ENCODE measurements around the gene SHC3. TPM values are rescaled to one million over a fixed set of nuclear protein-coding genes. Genes with fewer than 3 reads are reported as not detected.

The SHC3 gene
- polyA plus RNA-seq, 2 donors: 0.19 to 0.35 TPM

- Histone ChIP-seq H3K27me3 (ENCODE audit: control insufficient read depth in 1 of 2, insufficient read depth in 2 of 2, low read length in 2 of 2) (no peaks in the 10 kb centered on the region), H3K4me3 (ENCODE audit: low read depth in 1 of 2, low read length in 2 of 2) (no peak overlapping the region), H3K36me3 (ENCODE audit: control insufficient read depth in 2 of 2, insufficient read depth in 2 of 2, low read length in 1 of 2) (peaks cover 0 to under 1% of the 10 kb centered on the region in 2 donors), H3K9me3 (ENCODE audit: control insufficient read depth in 2 of 2, insufficient read depth in 1 of 2, low read depth in 1 of 2, low read length in 1 of 2) (peaks cover 0 to 2% of the 10 kb centered on the region in 2 donors), H3K4me1 (ENCODE audit: control insufficient read depth in 2 of 2, insufficient read depth in 2 of 2, low read length in 1 of 2) (peaks cover 0 to 3% of the 10 kb centered on the region in 2 donors), H3K27ac (ENCODE audit: low read depth in 2 of 2, low read length in 1 of 2) (no peak overlapping the region)
- 89% methylated on average over 5 of the region's 5 CpGs for whole genome bisulfite sequencing, 2 donors
Observed at GRCh38 chr9:89053301-89053700, 125.3 kb downstream of the SHC3 start.

- Histone ChIP-seq H3K4me1 (ENCODE audit: control insufficient read depth in 2 of 2, insufficient read depth in 2 of 2, low read length in 1 of 2) (peaks cover 0 to 3% of the 10 kb centered on the region in 2 donors), H3K4me3 (ENCODE audit: low read depth in 1 of 2, low read length in 2 of 2) (no peak overlapping the region), H3K27me3 (ENCODE audit: control insufficient read depth in 1 of 2, insufficient read depth in 2 of 2, low read length in 2 of 2) (no peaks in the 10 kb centered on the region), H3K9me3 (ENCODE audit: control insufficient read depth in 2 of 2, insufficient read depth in 1 of 2, low read depth in 1 of 2, low read length in 1 of 2) (peaks cover 0 to 2% of the 10 kb centered on the region in 2 donors), H3K36me3 (ENCODE audit: control insufficient read depth in 2 of 2, insufficient read depth in 2 of 2, low read length in 1 of 2) (no peaks in the 10 kb centered on the region), H3K27ac (ENCODE audit: low read depth in 2 of 2, low read length in 1 of 2) (no peak overlapping the region)
- 87% methylated on average over 6 of the region's 6 CpGs for WGBS, 2 donors
Observed at GRCh38 chr9:89052470-89053097, 126.0 kb downstream of the SHC3 start.

- peaks cover 0 to 2% of the 10 kb centered on the region in 2 donors for H3K9me3 ChIP-seq (ENCODE audit: control insufficient read depth in 2 of 2, insufficient read depth in 1 of 2, low read depth in 1 of 2, low read length in 1 of 2)
- H3K27me3 ChIP-seq (ENCODE audit: control insufficient read depth in 1 of 2, insufficient read depth in 2 of 2, low read length in 2 of 2): no peaks in the 10 kb centered on the region
- peaks cover 0 to 3% of the 10 kb centered on the region in 2 donors for H3K4me1 ChIP-seq (ENCODE audit: control insufficient read depth in 2 of 2, insufficient read depth in 2 of 2, low read length in 1 of 2)
- H3K36me3 ChIP-seq (ENCODE audit: control insufficient read depth in 2 of 2, insufficient read depth in 2 of 2, low read length in 1 of 2): no peaks in the 10 kb centered on the region
- no peak overlapping the region for H3K27ac ChIP-seq (ENCODE audit: low read depth in 2 of 2, low read length in 1 of 2)
- 91 to 94% methylated on average over 12 of the region's 12 CpGs for WGBS, 2 donors
- no peak overlapping the region for H3K4me3 ChIP-seq (ENCODE audit: low read depth in 1 of 2, low read length in 2 of 2)
Observed at GRCh38 chr9:89051421-89052025, 127.1 kb downstream of the SHC3 start.

- Histone ChIP-seq H3K4me1 (ENCODE audit: control insufficient read depth in 2 of 2, insufficient read depth in 2 of 2, low read length in 1 of 2) (peaks cover 0 to 3% of the 10 kb centered on the region in 2 donors), H3K36me3 (ENCODE audit: control insufficient read depth in 2 of 2, insufficient read depth in 2 of 2, low read length in 1 of 2) (no peaks in the 10 kb centered on the region), H3K27me3 (ENCODE audit: control insufficient read depth in 1 of 2, insufficient read depth in 2 of 2, low read length in 2 of 2) (no peaks in the 10 kb centered on the region), H3K9me3 (ENCODE audit: control insufficient read depth in 2 of 2, insufficient read depth in 1 of 2, low read depth in 1 of 2, low read length in 1 of 2) (peaks cover 0 to 2% of the 10 kb centered on the region in 2 donors), H3K27ac (ENCODE audit: low read depth in 2 of 2, low read length in 1 of 2) (no peak overlapping the region), H3K4me3 (ENCODE audit: low read depth in 1 of 2, low read length in 2 of 2) (no peak overlapping the region)
- WGBS, 2 donors: 84 to 87% methylated on average over 8 of the region's 8 CpGs
Observed at GRCh38 chr9:89049646-89050045, 129.0 kb downstream of the SHC3 start.

- Histone ChIP-seq H3K4me1 (ENCODE audit: control insufficient read depth in 2 of 2, insufficient read depth in 2 of 2, low read length in 1 of 2) (peaks cover 0 to 3% of the 10 kb centered on the region in 2 donors), H3K27ac (ENCODE audit: low read depth in 2 of 2, low read length in 1 of 2) (no peak overlapping the region), H3K9me3 (ENCODE audit: control insufficient read depth in 2 of 2, insufficient read depth in 1 of 2, low read depth in 1 of 2, low read length in 1 of 2) (peaks cover 0 to 2% of the 10 kb centered on the region in 2 donors), H3K36me3 (ENCODE audit: control insufficient read depth in 2 of 2, insufficient read depth in 2 of 2, low read length in 1 of 2) (no peaks in the 10 kb centered on the region), H3K27me3 (ENCODE audit: control insufficient read depth in 1 of 2, insufficient read depth in 2 of 2, low read length in 2 of 2) (no peaks in the 10 kb centered on the region), H3K4me3 (ENCODE audit: low read depth in 1 of 2, low read length in 2 of 2) (no peak overlapping the region)
- 94 to 96% methylated on average over 11 of the region's 11 CpGs for WGBS, 2 donors
Observed at GRCh38 chr9:89048616-89049015, 130.0 kb downstream of the SHC3 start.

- no peak overlapping the region for H3K4me3 ChIP-seq (ENCODE audit: low read depth in 1 of 2, low read length in 2 of 2)
- no peaks in the 10 kb centered on the region for H3K4me1 ChIP-seq (ENCODE audit: control insufficient read depth in 2 of 2, insufficient read depth in 2 of 2, low read length in 1 of 2)
- H3K27ac ChIP-seq (ENCODE audit: low read depth in 2 of 2, low read length in 1 of 2): no peak overlapping the region
- H3K27me3 ChIP-seq (ENCODE audit: control insufficient read depth in 1 of 2, insufficient read depth in 2 of 2, low read length in 2 of 2): no peaks in the 10 kb centered on the region
- 85 to 88% methylated on average over 4 of the region's 4 CpGs for WGBS, 2 donors
- H3K36me3 ChIP-seq (ENCODE audit: control insufficient read depth in 2 of 2, insufficient read depth in 2 of 2, low read length in 1 of 2): no peaks in the 10 kb centered on the region
- peaks cover 0 to 2% of the 10 kb centered on the region in 2 donors for H3K9me3 ChIP-seq (ENCODE audit: control insufficient read depth in 2 of 2, insufficient read depth in 1 of 2, low read depth in 1 of 2, low read length in 1 of 2)
Observed at GRCh38 chr9:89047667-89048066, 131.0 kb downstream of the SHC3 start.

- Histone ChIP-seq H3K9me3 (ENCODE audit: control insufficient read depth in 2 of 2, insufficient read depth in 1 of 2, low read depth in 1 of 2, low read length in 1 of 2) (peaks cover 0 to 2% of the 10 kb centered on the region in 2 donors), H3K4me3 (ENCODE audit: low read depth in 1 of 2, low read length in 2 of 2) (no peak overlapping the region), H3K27ac (ENCODE audit: low read depth in 2 of 2, low read length in 1 of 2) (no peak overlapping the region), H3K4me1 (ENCODE audit: control insufficient read depth in 2 of 2, insufficient read depth in 2 of 2, low read length in 1 of 2) (no peaks in the 10 kb centered on the region), H3K27me3 (ENCODE audit: control insufficient read depth in 1 of 2, insufficient read depth in 2 of 2, low read length in 2 of 2) (no peaks in the 10 kb centered on the region), H3K36me3 (ENCODE audit: control insufficient read depth in 2 of 2, insufficient read depth in 2 of 2, low read length in 1 of 2) (peaks cover 0 to 2% of the 10 kb centered on the region in 2 donors)
- WGBS, 2 donors: 58 to 76% methylated on average over 2 of the region's 2 CpGs
Observed at GRCh38 chr9:89046832-89047231, 131.8 kb downstream of the SHC3 start.

- Histone ChIP-seq H3K36me3 (ENCODE audit: control insufficient read depth in 2 of 2, insufficient read depth in 2 of 2, low read length in 1 of 2) (peaks cover 0 to 2% of the 10 kb centered on the region in 2 donors), H3K4me3 (ENCODE audit: low read depth in 1 of 2, low read length in 2 of 2) (no peak overlapping the region), H3K27me3 (ENCODE audit: control insufficient read depth in 1 of 2, insufficient read depth in 2 of 2, low read length in 2 of 2) (no peaks in the 10 kb centered on the region), H3K4me1 (ENCODE audit: control insufficient read depth in 2 of 2, insufficient read depth in 2 of 2, low read length in 1 of 2) (no peaks in the 10 kb centered on the region), H3K9me3 (ENCODE audit: control insufficient read depth in 2 of 2, insufficient read depth in 1 of 2, low read depth in 1 of 2, low read length in 1 of 2) (peaks cover 0 to 3% of the 10 kb centered on the region in 2 donors), H3K27ac (ENCODE audit: low read depth in 2 of 2, low read length in 1 of 2) (no peak overlapping the region)
- 77 to 87% methylated on average over 4 of the region's 4 CpGs for WGBS, 2 donors
Observed at GRCh38 chr9:89044881-89045280, 133.7 kb downstream of the SHC3 start.

- peaks cover 0 to 2% of the 10 kb centered on the region in 2 donors for H3K36me3 ChIP-seq (ENCODE audit: control insufficient read depth in 2 of 2, insufficient read depth in 2 of 2, low read length in 1 of 2)
- WGBS, 2 donors: 91 to 94% methylated on average over 2 of the region's 2 CpGs
Observed at GRCh38 chr9:89044104-89044503, 134.5 kb downstream of the SHC3 start.

GRCh38 chr9:89042984-89043383 is 135.6 kb downstream of the SHC3 start:
- no peaks in the 10 kb centered on the region for H3K27me3 ChIP-seq (ENCODE audit: control insufficient read depth in 1 of 2, insufficient read depth in 2 of 2, low read length in 2 of 2)
- WGBS, 2 donors: 89 to 90% methylated on average over 9 of the region's 9 CpGs
- H3K4me1 ChIP-seq (ENCODE audit: control insufficient read depth in 2 of 2, insufficient read depth in 2 of 2, low read length in 1 of 2): peaks cover under 1 to 1% of the 10 kb centered on the region in 2 donors
- H3K27ac ChIP-seq (ENCODE audit: low read depth in 2 of 2, low read length in 1 of 2): no peak overlapping the region
- no peak overlapping the region for H3K4me3 ChIP-seq (ENCODE audit: low read depth in 1 of 2, low read length in 2 of 2)
- H3K36me3 ChIP-seq (ENCODE audit: control insufficient read depth in 2 of 2, insufficient read depth in 2 of 2, low read length in 1 of 2): peaks cover 0 to 2% of the 10 kb centered on the region in 2 donors
- H3K9me3 ChIP-seq (ENCODE audit: control insufficient read depth in 2 of 2, insufficient read depth in 1 of 2, low read depth in 1 of 2, low read length in 1 of 2): peaks cover 0 to 6% of the 10 kb centered on the region in 2 donors

More at GRCh38 chr9:89044104-89044503, 134.5 kb downstream of the SHC3 start:
- no peaks in the 10 kb centered on the region for H3K27me3 ChIP-seq (ENCODE audit: control insufficient read depth in 1 of 2, insufficient read depth in 2 of 2, low read length in 2 of 2)
- H3K4me3 ChIP-seq (ENCODE audit: low read depth in 1 of 2, low read length in 2 of 2): no peak overlapping the region
- H3K27ac ChIP-seq (ENCODE audit: low read depth in 2 of 2, low read length in 1 of 2): no peak overlapping the region
- H3K4me1 ChIP-seq (ENCODE audit: control insufficient read depth in 2 of 2, insufficient read depth in 2 of 2, low read length in 1 of 2): no peaks in the 10 kb centered on the region
- peaks cover 0 to 8% of the 10 kb centered on the region in 2 donors for H3K9me3 ChIP-seq (ENCODE audit: control insufficient read depth in 2 of 2, insufficient read depth in 1 of 2, low read depth in 1 of 2, low read length in 1 of 2)

Measured in esophagus (tissue), 2 donors.